ENCODE results near the gene RAB9A. TPM values are rescaled to one million over a fixed set of nuclear protein-coding genes. Genes with fewer than 3 reads are reported as not detected.

Gene RAB9A
- total and polyA plus RNA-seq, 9 of the 15 experiments (the other 6 are each of a cell fraction or from before 2014, with no cell fraction given) = 13.5 to 20.8 (median 17.7) TPM

DNA sequence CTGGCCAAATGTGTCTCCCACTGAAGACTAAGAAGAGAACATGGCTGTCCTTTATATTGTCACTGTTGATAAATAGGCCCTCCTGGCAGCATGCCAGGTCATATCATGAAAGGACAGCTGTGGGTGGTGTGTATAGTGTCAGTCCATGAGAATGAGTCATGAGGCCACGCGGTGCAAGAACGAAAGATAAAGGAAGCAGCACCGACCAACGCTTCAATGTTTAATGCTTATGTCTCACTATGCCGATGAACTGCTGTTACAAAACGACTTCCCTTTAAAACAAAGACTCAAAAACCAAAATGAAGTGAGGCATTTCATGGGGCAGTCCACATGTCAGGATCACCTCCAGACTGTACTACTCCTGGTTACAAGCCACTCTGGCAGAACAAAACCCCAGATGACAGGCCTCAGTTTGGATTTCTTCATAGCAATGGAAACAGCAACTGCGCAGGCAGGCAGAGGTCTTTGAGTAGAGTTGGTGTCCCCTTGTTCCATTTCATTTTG lies 41.2 kb upstream of the RAB9A start (continued):
- TF ChIP-seq, protein P1, sequence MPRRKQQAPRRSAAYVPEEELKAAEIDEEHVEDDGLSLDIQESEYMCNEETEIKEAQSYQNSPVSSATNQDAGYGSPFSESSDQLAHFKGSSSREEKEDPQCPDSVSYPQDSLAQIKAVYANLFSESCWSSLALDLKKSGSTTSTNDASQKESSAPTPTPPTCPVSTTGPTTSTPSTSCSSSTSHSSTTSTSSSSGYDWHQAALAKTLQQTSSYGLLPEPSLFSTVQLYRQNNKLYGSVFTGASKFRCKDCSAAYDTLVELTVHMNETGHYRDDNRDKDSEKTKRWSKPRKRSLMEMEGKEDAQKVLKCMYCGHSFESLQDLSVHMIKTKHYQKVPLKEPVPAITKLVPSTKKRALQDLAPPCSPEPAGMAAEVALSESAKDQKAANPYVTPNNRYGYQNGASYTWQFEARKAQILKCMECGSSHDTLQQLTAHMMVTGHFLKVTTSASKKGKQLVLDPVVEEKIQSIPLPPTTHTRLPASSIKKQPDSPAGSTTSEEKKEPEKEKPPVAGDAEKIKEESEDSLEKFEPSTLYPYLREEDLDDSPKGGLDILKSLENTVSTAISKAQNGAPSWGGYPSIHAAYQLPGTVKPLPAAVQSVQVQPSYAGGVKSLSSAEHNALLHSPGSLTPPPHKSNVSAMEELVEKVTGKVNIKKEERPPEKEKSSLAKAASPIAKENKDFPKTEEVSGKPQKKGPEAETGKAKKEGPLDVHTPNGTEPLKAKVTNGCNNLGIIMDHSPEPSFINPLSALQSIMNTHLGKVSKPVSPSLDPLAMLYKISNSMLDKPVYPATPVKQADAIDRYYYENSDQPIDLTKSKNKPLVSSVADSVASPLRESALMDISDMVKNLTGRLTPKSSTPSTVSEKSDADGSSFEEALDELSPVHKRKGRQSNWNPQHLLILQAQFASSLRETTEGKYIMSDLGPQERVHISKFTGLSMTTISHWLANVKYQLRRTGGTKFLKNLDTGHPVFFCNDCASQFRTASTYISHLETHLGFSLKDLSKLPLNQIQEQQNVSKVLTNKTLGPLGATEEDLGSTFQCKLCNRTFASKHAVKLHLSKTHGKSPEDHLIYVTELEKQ (CRISPR knock-in tag; IDR thresholded peaks at IDR 0.05) = no peak
- TF ChIP-seq SRSF7 (optimal IDR thresholded peaks at IDR 0.05; ENCODE audit: low read depth, low read length) (no peak), CREB1 (IDR thresholded peaks at IDR 0.05) (peak; percentile 77), CREB1 (CRISPR knock-in tag; IDR thresholded peaks at IDR 0.05) (peak; percentile 66; the same call in 1 of the 2 replicates), TRIM24 (IDR thresholded peaks at IDR 0.05) (peak; percentile 92 to 95), ETS2 (tag; IDR thresholded peaks at IDR 0.05; ENCODE audit: borderline replicate concordance, poor library complexity, severe bottlenecking) (no peak), CAMTA2 (CRISPR knock-in tag; conservative IDR thresholded peaks at IDR 0.05) (no peak), ELF4 (CRISPR knock-in tag; IDR thresholded peaks at IDR 0.05) (peak; percentile 91; the same call in 1 of the 2 replicates), CBX3 (IDR thresholded peaks at IDR 0.05; ENCODE audit: borderline replicate concordance in 1 of 2, low read length in 2 of 2) (peak in 1 of 2 experiments; percentile 88; a peak in 1 of 3 replicates), GATA2 (CRISPR knock-in tag; IDR thresholded peaks at IDR 0.05) (peak; percentile 84), HDAC2 (IDR thresholded peaks at IDR 0.05) (peak; percentile 59), NFE2L1 (tag; IDR thresholded peaks at IDR 0.05; ENCODE audit: borderline replicate concordance, low read depth) (no peak), KAT7 (CRISPR knock-in tag; IDR thresholded peaks at IDR 0.05; ENCODE audit: borderline replicate concordance) (no peak; the same call in 1 of the 2 replicates), PTBP1 (IDR thresholded peaks at IDR 0.05; ENCODE audit: low read depth, low read length) (no peak), POLR2H (tag; IDR thresholded peaks at IDR 0.05; ENCODE audit: low read depth) (peak; percentile 38; the same call in 1 of the 2 replicates), KDM2B (CRISPR knock-in tag; IDR thresholded peaks at IDR 0.05) (no peak), ZNF583 (CRISPR knock-in tag; IDR thresholded peaks at IDR 0.05) (0 out of 2 replicates have a peak, but pooled peaks have one; percentile 39), CBFA2T2 (conservative IDR thresholded peaks at IDR 0.05) (peak; percentile 91), CBX2 (IDR thresholded peaks at IDR 0.05; ENCODE audit: insufficient read depth, low read length, poor library complexity, severe bottlenecking) (no peak), ZC3H11A (IDR thresholded peaks at IDR 0.05; ENCODE audit: low read depth, low read length) (no peak), KLF16 (IDR thresholded peaks at IDR 0.05) (peak; percentile 76; the same call in 1 of the 2 replicates)
- TF ChIP-seq, protein P2, sequence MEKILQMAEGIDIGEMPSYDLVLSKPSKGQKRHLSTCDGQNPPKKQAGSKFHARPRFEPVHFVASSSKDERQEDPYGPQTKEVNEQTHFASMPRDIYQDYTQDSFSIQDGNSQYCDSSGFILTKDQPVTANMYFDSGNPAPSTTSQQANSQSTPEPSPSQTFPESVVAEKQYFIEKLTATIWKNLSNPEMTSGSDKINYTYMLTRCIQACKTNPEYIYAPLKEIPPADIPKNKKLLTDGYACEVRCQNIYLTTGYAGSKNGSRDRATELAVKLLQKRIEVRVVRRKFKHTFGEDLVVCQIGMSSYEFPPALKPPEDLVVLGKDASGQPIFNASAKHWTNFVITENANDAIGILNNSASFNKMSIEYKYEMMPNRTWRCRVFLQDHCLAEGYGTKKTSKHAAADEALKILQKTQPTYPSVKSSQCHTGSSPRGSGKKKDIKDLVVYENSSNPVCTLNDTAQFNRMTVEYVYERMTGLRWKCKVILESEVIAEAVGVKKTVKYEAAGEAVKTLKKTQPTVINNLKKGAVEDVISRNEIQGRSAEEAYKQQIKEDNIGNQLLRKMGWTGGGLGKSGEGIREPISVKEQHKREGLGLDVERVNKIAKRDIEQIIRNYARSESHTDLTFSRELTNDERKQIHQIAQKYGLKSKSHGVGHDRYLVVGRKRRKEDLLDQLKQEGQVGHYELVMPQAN (IDR thresholded peaks at IDR 0.05; ENCODE audit: borderline replicate concordance) = no peak
- TF ChIP-seq, protein P3, sequence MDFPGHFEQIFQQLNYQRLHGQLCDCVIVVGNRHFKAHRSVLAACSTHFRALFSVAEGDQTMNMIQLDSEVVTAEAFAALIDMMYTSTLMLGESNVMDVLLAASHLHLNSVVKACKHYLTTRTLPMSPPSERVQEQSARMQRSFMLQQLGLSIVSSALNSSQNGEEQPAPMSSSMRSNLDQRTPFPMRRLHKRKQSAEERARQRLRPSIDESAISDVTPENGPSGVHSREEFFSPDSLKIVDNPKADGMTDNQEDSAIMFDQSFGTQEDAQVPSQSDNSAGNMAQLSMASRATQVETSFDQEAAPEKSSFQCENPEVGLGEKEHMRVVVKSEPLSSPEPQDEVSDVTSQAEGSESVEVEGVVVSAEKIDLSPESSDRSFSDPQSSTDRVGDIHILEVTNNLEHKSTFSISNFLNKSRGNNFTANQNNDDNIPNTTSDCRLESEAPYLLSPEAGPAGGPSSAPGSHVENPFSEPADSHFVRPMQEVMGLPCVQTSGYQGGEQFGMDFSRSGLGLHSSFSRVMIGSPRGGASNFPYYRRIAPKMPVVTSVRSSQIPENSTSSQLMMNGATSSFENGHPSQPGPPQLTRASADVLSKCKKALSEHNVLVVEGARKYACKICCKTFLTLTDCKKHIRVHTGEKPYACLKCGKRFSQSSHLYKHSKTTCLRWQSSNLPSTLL (IDR thresholded peaks at IDR 0.05) = no peak
